Peyer's patch (tissue), 4 donors: ENCODE measurements around the gene MINDY4. TPM values are rescaled to one million over a fixed set of nuclear protein-coding genes. Genes with fewer than 3 reads are reported as not detected.

Experiments used
- DNase-seq, 3 donors: peaks; one replicate each; pipeline ENCODE4 v3.0.0-alpha.2; 2017 to 2019
- H3K27ac ChIP-seq, 4 donors: fragments of 200-600 bp; sonication (generic); one replicate each; pipeline ENCODE4 v1.5.1; 2016 to 2019
- H3K27me3 ChIP-seq, 2 donors: fragments of 200-600 bp; sonication (generic); one replicate each; pipeline ENCODE4 v1.5.1; 2019
- H3K36me3 ChIP-seq, 3 donors: fragments of 200-600 bp; sonication (generic); one replicate each; pipeline ENCODE4 v1.5.1; 2016 to 2019
- H3K4me1 ChIP-seq, 4 donors: fragments of 200-600 bp; sonication (generic); one replicate each; pipeline ENCODE4 v1.5.1; 2016 to 2019
- H3K4me3 ChIP-seq, 4 donors: fragments of 200-600 bp; sonication (generic); 1 replicate in 3 of 4; 2 replicates in 1 of 4; pipeline ENCODE4 v1.5.1; 2016 to 2019; ENCODE audit warnings: mild to moderate bottlenecking in 1 of 4
- H3K9me3 ChIP-seq, 4 donors: fragments of 200-600 bp; sonication (generic); one replicate each; pipeline ENCODE4 v1.5.1; 2016 to 2019; ENCODE audit warnings: mild to moderate bottlenecking in 1 of 4
- POLR2A ChIP-seq, 2 donors: fragments of 450-650 bp; IDR thresholded peaks; one replicate each; pipeline ENCODE4 v1.5.1; 2017; ENCODE audit warnings: antibody characterized with exemption in 2 of 2, mild to moderate bottlenecking in 2 of 2, moderate library complexity in 2 of 2
- total RNA-seq, 4 donors: library from RNA; depleted of rRNA; stranded (reverse); fragments of >200 nt; gene quantifications; one replicate each; pipeline ENCODE4 v1.1.0, GENCODE V29; 2016
- TF ChIP-seq, protein P1 (sequence below), 6 experiments: fragments of 450-650 bp in 4 of 6; fragments of 200-600 bp in 2 of 6; sonication (generic) in 1 of 6; IDR thresholded peaks; one replicate each; pipeline ENCODE4 v1.5.1; 2017 to 2019; ENCODE audit warnings: antibody characterized with exemption in 6 of 6, mild to moderate bottlenecking in 3 of 6, moderate library complexity in 1 of 6

MINDY4 gene
- total RNA-seq, 4 donors from 2014 or later = 3.9 to 19.8 (median 6.8) TPM

DNA sequence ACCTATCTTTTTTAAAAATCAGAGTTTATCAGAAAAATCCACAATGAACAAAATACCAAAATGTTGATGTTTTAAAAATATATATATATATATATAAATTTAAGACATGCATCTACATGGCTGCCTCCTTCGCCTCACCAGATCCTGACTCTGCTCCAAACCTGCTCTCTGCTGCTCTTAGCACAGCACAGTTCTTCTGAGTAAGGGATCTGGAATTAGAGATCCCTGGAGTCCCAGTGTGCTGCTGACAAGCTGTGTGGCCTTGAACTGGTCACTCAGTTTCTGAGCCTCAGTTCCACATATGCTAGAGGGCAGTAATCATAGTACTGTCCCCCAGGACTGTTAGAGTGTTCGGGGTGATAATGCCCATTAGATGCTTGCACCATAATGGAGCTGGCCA lies 87.4 kb downstream of the MINDY4 start:
- no peaks in the 10 kb centered on the region for H3K4me1 ChIP-seq

DNA sequence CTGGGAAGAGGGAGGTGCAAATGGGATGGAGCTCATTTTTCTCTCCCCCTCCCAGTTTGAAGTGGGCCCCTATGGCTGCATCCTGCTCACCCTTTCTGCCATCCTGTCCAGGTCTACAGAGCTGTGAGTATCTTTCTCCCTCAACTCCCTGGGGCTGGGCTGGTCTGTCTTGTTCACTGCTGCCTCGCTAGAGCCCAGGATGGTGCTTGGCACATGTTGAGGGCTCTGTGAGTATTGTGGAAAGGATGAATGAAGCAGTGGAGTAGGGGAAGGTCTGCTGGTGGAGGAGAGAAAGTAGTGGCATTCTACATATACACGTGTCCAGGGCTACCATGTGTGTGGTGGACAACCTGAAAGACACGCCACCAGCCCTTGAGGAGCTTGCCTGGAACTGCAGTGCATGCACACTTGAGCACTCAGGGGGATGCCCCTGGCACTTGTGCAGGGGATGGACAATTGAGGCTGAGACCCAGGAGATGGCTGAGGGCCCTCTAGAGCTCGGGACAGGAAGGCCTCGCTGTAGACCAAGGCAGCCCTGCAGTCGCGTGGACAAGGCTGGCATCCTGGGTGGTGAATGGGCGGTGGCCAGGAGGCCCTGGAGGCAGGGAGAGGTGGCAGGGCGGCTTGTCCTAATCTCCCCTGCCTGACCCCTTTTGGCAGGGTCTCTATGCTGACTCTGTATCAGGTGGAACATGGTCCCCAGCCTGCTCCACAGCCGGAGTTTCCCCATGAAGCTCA lies 88.2 kb downstream of the MINDY4 start:
- H3K36me3 ChIP-seq = no peaks in the 10 kb centered on the region
- no peak for TF ChIP-seq POLR2A (IDR thresholded peaks at IDR 0.05)
- TF ChIP-seq, protein P1, sequence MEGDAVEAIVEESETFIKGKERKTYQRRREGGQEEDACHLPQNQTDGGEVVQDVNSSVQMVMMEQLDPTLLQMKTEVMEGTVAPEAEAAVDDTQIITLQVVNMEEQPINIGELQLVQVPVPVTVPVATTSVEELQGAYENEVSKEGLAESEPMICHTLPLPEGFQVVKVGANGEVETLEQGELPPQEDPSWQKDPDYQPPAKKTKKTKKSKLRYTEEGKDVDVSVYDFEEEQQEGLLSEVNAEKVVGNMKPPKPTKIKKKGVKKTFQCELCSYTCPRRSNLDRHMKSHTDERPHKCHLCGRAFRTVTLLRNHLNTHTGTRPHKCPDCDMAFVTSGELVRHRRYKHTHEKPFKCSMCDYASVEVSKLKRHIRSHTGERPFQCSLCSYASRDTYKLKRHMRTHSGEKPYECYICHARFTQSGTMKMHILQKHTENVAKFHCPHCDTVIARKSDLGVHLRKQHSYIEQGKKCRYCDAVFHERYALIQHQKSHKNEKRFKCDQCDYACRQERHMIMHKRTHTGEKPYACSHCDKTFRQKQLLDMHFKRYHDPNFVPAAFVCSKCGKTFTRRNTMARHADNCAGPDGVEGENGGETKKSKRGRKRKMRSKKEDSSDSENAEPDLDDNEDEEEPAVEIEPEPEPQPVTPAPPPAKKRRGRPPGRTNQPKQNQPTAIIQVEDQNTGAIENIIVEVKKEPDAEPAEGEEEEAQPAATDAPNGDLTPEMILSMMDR (IDR thresholded peaks at IDR 0.05) = no peak
- no peak for DNase-seq
- no peaks in the 10 kb centered on the region for H3K4me1 ChIP-seq
- H3K27me3 ChIP-seq = no peaks in the 10 kb centered on the region
- H3K4me3 ChIP-seq = no peak overlapping the region
- no peak overlapping the region for H3K27ac ChIP-seq
- H3K9me3 ChIP-seq = no peaks in the 10 kb centered on the region

More for the DNA sequence above, 87.4 kb downstream of the MINDY4 start:
- no peaks in the 10 kb centered on the region for H3K36me3 ChIP-seq
- H3K27ac ChIP-seq = no peak overlapping the region
- DNase-seq = no peak
- no peaks in the 10 kb centered on the region for H3K9me3 ChIP-seq
- no peaks in the 10 kb centered on the region for H3K27me3 ChIP-seq
- TF ChIP-seq, protein P1 (IDR thresholded peaks at IDR 0.05) = no peak
- no peak for TF ChIP-seq POLR2A (IDR thresholded peaks at IDR 0.05)
- no peak overlapping the region for H3K4me3 ChIP-seq

DNA sequence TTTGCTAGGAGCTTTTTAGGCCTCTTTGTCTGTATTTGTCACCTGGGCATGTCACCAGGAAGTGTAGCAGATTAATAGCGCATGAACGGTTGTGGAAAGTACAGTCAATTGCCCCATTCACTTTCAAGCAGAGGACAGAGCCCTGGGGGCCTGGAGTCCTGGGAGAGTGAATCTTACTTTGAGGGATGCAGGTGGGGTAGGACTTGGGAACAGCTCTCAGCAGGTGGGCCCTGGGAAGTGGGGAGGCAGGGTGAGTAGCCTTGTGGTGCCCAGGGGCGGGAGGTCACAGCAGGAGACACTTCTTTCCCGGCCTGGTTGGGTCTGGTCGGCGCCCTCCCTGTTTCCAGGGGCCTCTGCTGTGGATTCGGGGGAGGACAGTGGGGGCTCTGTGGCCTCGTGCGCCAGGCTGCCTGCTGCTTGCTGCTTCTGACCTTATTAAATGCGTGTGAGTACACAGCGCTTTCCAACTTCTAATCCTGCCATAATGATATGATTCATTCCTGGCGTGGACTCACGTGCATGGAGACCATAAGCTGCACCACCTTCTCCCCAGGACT lies 88.8 kb downstream of the MINDY4 start:
- H3K27ac ChIP-seq = no peak overlapping the region
- H3K9me3 ChIP-seq = no peaks in the 10 kb centered on the region
- H3K4me1 ChIP-seq = no peaks in the 10 kb centered on the region
- no peaks in the 10 kb centered on the region for H3K36me3 ChIP-seq
- TF ChIP-seq, protein P1 (IDR thresholded peaks at IDR 0.05) = no peak
- TF ChIP-seq POLR2A (IDR thresholded peaks at IDR 0.05) = no peak
- no peak for DNase-seq
- no peak overlapping the region for H3K4me3 ChIP-seq
- H3K27me3 ChIP-seq = no peaks in the 10 kb centered on the region

DNA sequence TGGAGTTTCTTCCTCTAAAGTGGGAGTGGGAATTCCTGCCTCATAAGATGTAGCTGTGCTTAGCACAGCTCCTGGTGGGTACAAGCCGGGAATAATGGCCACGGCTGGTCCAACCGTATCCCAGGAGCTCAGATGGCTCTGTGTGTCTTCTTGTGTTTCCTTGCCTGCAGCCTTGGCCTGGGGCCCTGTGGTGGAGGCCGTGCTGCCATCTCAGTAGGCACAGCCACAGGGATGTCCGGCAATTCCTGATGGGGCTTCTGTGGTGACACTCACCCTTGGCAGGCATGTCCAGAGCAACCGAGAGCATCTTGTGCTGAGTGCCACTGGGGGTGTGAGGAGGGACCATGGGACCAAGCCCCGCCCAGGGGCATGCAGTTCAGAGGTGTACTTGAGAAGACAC lies 90.4 kb downstream of the MINDY4 start:
- H3K9me3 ChIP-seq = no peaks in the 10 kb centered on the region
- no peak for TF ChIP-seq POLR2A (IDR thresholded peaks at IDR 0.05)
- TF ChIP-seq, protein P1 (IDR thresholded peaks at IDR 0.05) = no peak
- H3K27me3 ChIP-seq = no peaks in the 10 kb centered on the region
- H3K36me3 ChIP-seq = no peaks in the 10 kb centered on the region
- H3K27ac ChIP-seq = no peak overlapping the region
- H3K4me3 ChIP-seq = no peak overlapping the region
- DNase-seq = no peak
- H3K4me1 ChIP-seq = peaks cover 0 to 9% (median 0%) of the 10 kb centered on the region in 4 donors

DNA sequence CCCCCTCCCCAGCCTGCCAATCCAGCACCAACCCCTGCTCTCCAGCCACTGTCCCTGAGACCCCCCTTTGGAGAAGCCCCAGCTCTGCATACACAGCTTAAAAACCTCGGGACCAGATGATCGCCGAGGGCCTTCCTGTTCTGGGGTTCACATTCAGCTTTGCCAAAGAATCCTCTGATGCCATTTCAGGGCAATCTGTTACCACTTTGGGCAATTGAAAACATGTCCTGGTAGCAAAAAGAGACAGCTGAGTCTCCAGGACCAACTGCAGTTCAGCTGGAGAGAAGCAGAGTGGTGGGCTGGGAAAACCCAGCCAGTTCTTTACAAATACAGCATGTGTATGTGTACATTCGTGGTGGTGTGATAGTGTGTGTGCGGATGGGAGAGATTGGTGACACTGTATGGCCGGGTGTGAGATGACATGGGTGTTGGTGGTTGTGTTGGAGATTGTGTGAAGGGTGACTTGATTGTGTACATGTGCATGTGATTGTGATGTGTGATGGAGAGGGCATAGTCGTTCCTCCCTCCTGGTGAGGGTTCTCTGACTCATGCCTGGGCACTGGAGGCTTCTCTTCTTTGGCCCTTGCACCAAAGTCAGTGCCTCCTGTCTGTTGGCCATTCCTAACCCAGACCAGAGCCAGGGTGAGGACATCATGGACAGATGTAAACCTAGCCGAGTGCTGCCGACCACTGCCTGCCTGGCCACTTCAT lies 91.9 kb downstream of the MINDY4 start:
- Histone ChIP-seq H3K4me1 (peaks cover 0 to 19% (median 0%) of the 10 kb centered on the region in 4 donors), H3K36me3 (no peaks in the 10 kb centered on the region), H3K27ac (no peak overlapping the region), H3K9me3 (no peaks in the 10 kb centered on the region), H3K4me3 (no peak overlapping the region), H3K27me3 (no peaks in the 10 kb centered on the region)
- DNase-seq = no peak
- TF ChIP-seq, protein P1 (IDR thresholded peaks at IDR 0.05) = no peak
- no peak for TF ChIP-seq POLR2A (IDR thresholded peaks at IDR 0.05)
